Neural progenitor cell (in vitro differentiated cells): ENCODE measurements around the gene CBFA2T3. TPM values are rescaled to one million over a fixed set of nuclear protein-coding genes. Genes with fewer than 3 reads are reported as not detected.
A peak's percentile ranks its signal among the peaks of the same experiment; 100 is the strongest.

Experiments
- DNase-seq: peaks from one replicate; pipeline ENCODE4 v3.0.0-alpha.2; 2016; ENCODE audit warnings: low spot score
- H2AFZ ChIP-seq: fragments of 200-600 bp; sonication (generic); replicated peaks from 2 replicates; pipeline ENCODE4 v1.6.1; 2016; ENCODE audit warnings: antibody characterized with exemption
- H3F3A ChIP-seq: fragments of 200-600 bp; sonication (generic); 2 replicates; pipeline ENCODE4 v1.6.1; 2016; ENCODE audit warnings: antibody characterized with exemption, low read depth
- H3K27ac ChIP-seq: fragments of 200-600 bp; sonication (generic); 2 replicates; pipeline ENCODE4 v1.5.1; 2016; ENCODE audit warnings: mild to moderate bottlenecking
- H3K27me3 ChIP-seq: fragments of 200-600 bp; sonication (generic); 2 replicates; pipeline ENCODE4 v1.6.1; 2016; ENCODE audit warnings: mild to moderate bottlenecking, moderate library complexity
- H3K36me3 ChIP-seq: fragments of 200-600 bp; sonication (generic); 2 replicates; pipeline ENCODE4 v1.5.1; 2016
- H3K4me1 ChIP-seq: fragments of 200-600 bp; sonication (generic); 2 replicates; pipeline ENCODE4 v1.6.1; 2016; ENCODE audit warnings: mixed run types
- H3K4me2 ChIP-seq: fragments of 200-600 bp; sonication (generic); 2 replicates; pipeline ENCODE4 v1.6.1; 2016
- H3K4me3 ChIP-seq: fragments of 200-600 bp; sonication (generic); 2 replicates; pipeline ENCODE4 v1.5.1; 2016
- H3K79me2 ChIP-seq: fragments of 200-600 bp; sonication (generic); 2 replicates; pipeline ENCODE4 v1.6.1; 2016; ENCODE audit warnings: low read depth
- H3K9ac ChIP-seq: fragments of 200-600 bp; sonication (generic); 2 replicates; pipeline ENCODE4 v1.6.1; 2016
- H3K9me3 ChIP-seq: fragments of 200-600 bp; sonication (generic); 2 replicates; pipeline ENCODE4 v1.5.1; 2016; ENCODE audit warnings: low read depth
- H4K20me1 ChIP-seq: fragments of 200-600 bp; sonication (generic); 2 replicates; pipeline ENCODE4 v1.6.1; 2016; ENCODE audit warnings: low read depth
- H3K27ac Mint-ChIP-seq: 3 replicates; pipeline ENCODE4 v1.8.0; 2021; ENCODE audit warnings: mixed read lengths
- H3K27me3 Mint-ChIP-seq: 2 replicates; pipeline ENCODE4 v1.8.0; 2022; ENCODE audit warnings: low read depth, mild to moderate bottlenecking, inconsistent platforms, moderate library complexity, mixed read lengths; ENCODE audit not compliant: insufficient read depth
- H3K36me3 Mint-ChIP-seq: 3 replicates; pipeline ENCODE4 v1.8.0; 2021; ENCODE audit warnings: mixed read lengths
- H3K4me1 Mint-ChIP-seq: 3 replicates; pipeline ENCODE4 v1.8.0; 2021; ENCODE audit warnings: mixed read lengths
- H3K4me3 Mint-ChIP-seq: 3 replicates; pipeline ENCODE4 v1.8.0; 2021; ENCODE audit warnings: mild to moderate bottlenecking, moderate library complexity, mixed read lengths
- H3K9me3 Mint-ChIP-seq: 3 replicates; pipeline ENCODE4 v1.8.0; 2020; ENCODE audit warnings: mixed read lengths
- CTCF ChIP-seq: fragments of 200-600 bp; sonication (generic); IDR thresholded peaks from 2 replicates; pipeline ENCODE4 v1.5.1; 2017; ENCODE audit warnings: antibody characterized with exemption, mild to moderate bottlenecking
- EZH2 ChIP-seq: fragments of 200-600 bp; sonication (generic); IDR thresholded peaks from 2 replicates; pipeline ENCODE4 v1.6.1; 2017; ENCODE audit warnings: antibody characterized with exemption, mild to moderate bottlenecking, moderate library complexity
- EZH2phosphoT487 ChIP-seq: fragments of 200-600 bp; sonication (generic); IDR thresholded peaks from 2 replicates; pipeline ENCODE4 v1.6.1; 2017; ENCODE audit warnings: antibody characterized with exemption
- total RNA-seq: library from RNA; depleted of rRNA; stranded (reverse); fragments of >200 nt; gene quantifications from 2 replicates; pipeline ENCODE4 v1.2.3, GENCODE V29; 2015; ENCODE audit warnings: low replicate concordance

The CBFA2T3 gene
- total RNA-seq, 1 donor from 2014 or later = 0.22 TPM

- Histone ChIP-seq H3K9me3 (no peaks in the 10 kb centered on the region), H3K79me2 (no peaks in the 10 kb centered on the region), H4K20me1 (no peaks in the 10 kb centered on the region), H3K9ac (no peak overlapping the region), H3K4me2 (no peak overlapping the region), H3K27ac (no peak overlapping the region), H3K4me1 (no peaks in the 10 kb centered on the region), H3K36me3 (no peaks in the 10 kb centered on the region), H3K27me3 (peaks cover 35% of the 10 kb centered on the region), H3F3A (no peaks in the 10 kb centered on the region), H3K4me3 (no peak overlapping the region), H2AFZ (no peak overlapping the region)
- Mint-ChIP-seq H3K36me3 (no peaks in the 10 kb centered on the region), H3K4me1 (peaks cover 12% of the 10 kb centered on the region), H3K9me3 (no peaks in the 10 kb centered on the region), H3K27ac (no peak overlapping the region), H3K4me3 (no peak overlapping the region), H3K27me3 (peaks cover 27% of the 10 kb centered on the region)
- TF ChIP-seq EZH2 = no peak
- no peak for TF ChIP-seq EZH2phosphoT487
- TF ChIP-seq CTCF = peak; percentile 19
- DNase-seq = no peak
Observed at GRCh38 chr16:88948781-88949490, 28.1 kb downstream of the CBFA2T3 start.

DNA sequence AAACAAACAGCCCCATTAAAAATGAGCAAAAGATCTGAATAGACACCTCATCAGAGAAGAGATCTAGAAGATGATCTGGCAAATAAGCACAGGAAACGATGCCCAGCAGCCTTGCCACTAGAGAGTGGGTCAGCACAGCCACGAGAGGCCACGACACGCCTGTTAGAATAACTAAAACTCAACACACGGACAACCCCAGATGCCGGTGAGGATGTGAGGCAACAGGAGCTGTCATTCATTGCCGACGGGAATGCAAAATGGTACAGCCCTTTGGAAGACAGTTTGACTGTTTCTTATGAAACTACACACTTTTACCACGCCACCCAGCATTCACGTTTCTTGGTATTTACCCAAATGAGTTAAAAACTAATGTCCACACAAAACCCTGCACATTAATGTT is 31.5 kb downstream of the CBFA2T3 start:
- Histone ChIP-seq H3K27ac (no peak overlapping the region), H2AFZ (no peak overlapping the region), H3K4me2 (no peak overlapping the region), H3K4me1 (no peaks in the 10 kb centered on the region), H3F3A (peaks cover 4% of the 10 kb centered on the region), H3K27me3 (peaks cover 69% of the 10 kb centered on the region), H4K20me1 (no peaks in the 10 kb centered on the region), H3K36me3 (no peaks in the 10 kb centered on the region), H3K9me3 (no peaks in the 10 kb centered on the region), H3K4me3 (no peak overlapping the region), H3K9ac (no peak overlapping the region), H3K79me2 (no peaks in the 10 kb centered on the region)
- no peaks in the 10 kb centered on the region for H3K36me3 Mint-ChIP-seq
- TF ChIP-seq CTCF (no peak), EZH2 (no peak), EZH2phosphoT487 (no peak)
- no peak for DNase-seq
- H3K4me1 Mint-ChIP-seq = peaks cover 6% of the 10 kb centered on the region
- H3K4me3 Mint-ChIP-seq = no peak overlapping the region
- H3K27ac Mint-ChIP-seq = no peak overlapping the region
- no peaks in the 10 kb centered on the region for H3K9me3 Mint-ChIP-seq
- peaks cover 30% of the 10 kb centered on the region for H3K27me3 Mint-ChIP-seq

GRCh38 chr16:88943741-88944140 is 33.3 kb downstream of the CBFA2T3 start:
- H3K27me3 Mint-ChIP-seq = peaks cover 36% of the 10 kb centered on the region
- peaks cover 86% of the 10 kb centered on the region for H3K27me3 ChIP-seq
- H3F3A ChIP-seq = peaks cover 19% of the 10 kb centered on the region
- TF ChIP-seq CTCF (no peak), EZH2phosphoT487 (no peak), EZH2 (no peak)
- no peak overlapping the region for H3K4me2 ChIP-seq
- H3K36me3 Mint-ChIP-seq = no peaks in the 10 kb centered on the region
- H3K36me3 ChIP-seq = no peaks in the 10 kb centered on the region
- H3K27ac ChIP-seq = no peak overlapping the region
- H4K20me1 ChIP-seq = peaks cover 10% of the 10 kb centered on the region
- no peaks in the 10 kb centered on the region for H3K9me3 ChIP-seq
- H3K9ac ChIP-seq = no peak overlapping the region
- H3K4me1 Mint-ChIP-seq = peaks cover 12% of the 10 kb centered on the region
- no peak overlapping the region for H2AFZ ChIP-seq
- no peak overlapping the region for H3K4me3 Mint-ChIP-seq
- H3K9me3 Mint-ChIP-seq = no peaks in the 10 kb centered on the region
- H3K4me1 ChIP-seq = no peaks in the 10 kb centered on the region
- H3K4me3 ChIP-seq = no peak overlapping the region
- no peaks in the 10 kb centered on the region for H3K79me2 ChIP-seq
- no peak overlapping the region for H3K27ac Mint-ChIP-seq
- DNase-seq = no peak
